Stimulated activated CD4-positive, alpha-beta T cell treated with anti-CD3 and anti-CD28 coated beads, Interleukin-4, amount 100 ng/mL, for 24 hours (primary cell): Measurements from ENCODE around the gene TLE1.
"Not testable (repeated sequence)": the region's sequence is repeated elsewhere in the genome, so short reads cannot be mapped to it uniquely, and the experiment has no call there.

Experiments used
- DNase-seq: peaks from one replicate; pipeline ENCODE4 v3.0.0-alpha.2; 2020

Gene TLE1

GRCh38 chr9:81689343-81690175 is at the start of gene TLE1:
Gene TLE1, minus strand, starts transcription at chr9:81689547. Its CDS starts 1,307 bp downstream, at chr9:81688240.
- peak; percentile 61 for DNase-seq

- no peak for DNase-seq
These were observed 48.6 kb upstream of the TLE1 start for GRCh38 chr9:81737871-81738507.

- not testable (repeated sequence) for DNase-seq
These were observed 41.2 kb upstream of the TLE1 start for GRCh38 chr9:81730498-81730897.

- DNase-seq: no peak
These were observed 39.8 kb upstream of the TLE1 start for GRCh38 chr9:81729135-81729534.

- DNase-seq: no peak
These were observed 35.0 kb upstream of the TLE1 start for GRCh38 chr9:81724242-81724889.

GRCh38 chr9:81722277-81722676 is 32.9 kb upstream of the TLE1 start:
- DNase-seq: no peak

- no peak for DNase-seq
These were observed 31.2 kb upstream of the TLE1 start for GRCh38 chr9:81720450-81721086.

GRCh38 chr9:81719972-81720371 is 30.6 kb upstream of the TLE1 start:
- DNase-seq: no peak

GRCh38 chr9:81718244-81718643 is 28.9 kb upstream of the TLE1 start:
- no peak for DNase-seq

GRCh38 chr9:81717747-81718077 is 28.4 kb upstream of the TLE1 start:
- no peak for DNase-seq

- DNase-seq: no peak
These were observed 27.9 kb upstream of the TLE1 start for GRCh38 chr9:81717061-81717746.

- DNase-seq: no peak
These were observed 27.1 kb upstream of the TLE1 start for GRCh38 chr9:81716409-81716808.

GRCh38 chr9:81705578-81705977 is 16.2 kb upstream of the TLE1 start:
- no peak for DNase-seq

- no peak for DNase-seq
These were observed 5.2 kb upstream of the TLE1 start for GRCh38 chr9:81694541-81694940.

- DNase-seq: no peak
These were observed 4.5 kb upstream of the TLE1 start for GRCh38 chr9:81693671-81694378.

GRCh38 chr9:81690251-81690851 is 1.0 kb upstream of the TLE1 start:
- no peak for DNase-seq

- DNase-seq: not testable (repeated sequence)
These were observed 329 bp downstream of the TLE1 start for GRCh38 chr9:81689093-81689342.

GRCh38 chr9:81688262-81689092 is 870 bp downstream of the TLE1 start:
- DNase-seq: peak; percentile 5

GRCh38 chr9:81687521-81688261 is 1.7 kb downstream of the TLE1 start:
- no peak for DNase-seq
